Epithelial cell of esophagus (primary cell): ENCODE data around the gene SYT2.
"Not testable (repeated sequence)": the region's sequence is repeated elsewhere in the genome, so short reads cannot be mapped to it uniquely, and the experiment has no call there.

Experiments used
- DNase-seq: peaks from one replicate; pipeline ENCODE4 v3.0.0; 2010; ENCODE audit warnings: low read depth
- H3K4me3 ChIP-seq: 2 replicates; pipeline ENCODE4 v1.5.1; 2011; ENCODE audit warnings: mild to moderate bottlenecking, low read length, control low read depth
- TF ChIP-seq, protein P1 (sequence below): IDR thresholded peaks from 2 replicates; pipeline ENCODE4 v1.5.1; 2011; ENCODE audit warnings: low read depth, mild to moderate bottlenecking, low read length, control low read depth, inconsistent platforms; ENCODE audit not compliant: insufficient read depth; ENCODE audit errors: missing control alignments

The SYT2 gene

GRCh38 chr1:202644219-202645096, 65.8 kb downstream of the SYT2 start:
- TF ChIP-seq, protein P1, sequence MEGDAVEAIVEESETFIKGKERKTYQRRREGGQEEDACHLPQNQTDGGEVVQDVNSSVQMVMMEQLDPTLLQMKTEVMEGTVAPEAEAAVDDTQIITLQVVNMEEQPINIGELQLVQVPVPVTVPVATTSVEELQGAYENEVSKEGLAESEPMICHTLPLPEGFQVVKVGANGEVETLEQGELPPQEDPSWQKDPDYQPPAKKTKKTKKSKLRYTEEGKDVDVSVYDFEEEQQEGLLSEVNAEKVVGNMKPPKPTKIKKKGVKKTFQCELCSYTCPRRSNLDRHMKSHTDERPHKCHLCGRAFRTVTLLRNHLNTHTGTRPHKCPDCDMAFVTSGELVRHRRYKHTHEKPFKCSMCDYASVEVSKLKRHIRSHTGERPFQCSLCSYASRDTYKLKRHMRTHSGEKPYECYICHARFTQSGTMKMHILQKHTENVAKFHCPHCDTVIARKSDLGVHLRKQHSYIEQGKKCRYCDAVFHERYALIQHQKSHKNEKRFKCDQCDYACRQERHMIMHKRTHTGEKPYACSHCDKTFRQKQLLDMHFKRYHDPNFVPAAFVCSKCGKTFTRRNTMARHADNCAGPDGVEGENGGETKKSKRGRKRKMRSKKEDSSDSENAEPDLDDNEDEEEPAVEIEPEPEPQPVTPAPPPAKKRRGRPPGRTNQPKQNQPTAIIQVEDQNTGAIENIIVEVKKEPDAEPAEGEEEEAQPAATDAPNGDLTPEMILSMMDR: no peak
- no peak overlapping the region for H3K4me3 ChIP-seq
- DNase-seq: no peak

DNA sequence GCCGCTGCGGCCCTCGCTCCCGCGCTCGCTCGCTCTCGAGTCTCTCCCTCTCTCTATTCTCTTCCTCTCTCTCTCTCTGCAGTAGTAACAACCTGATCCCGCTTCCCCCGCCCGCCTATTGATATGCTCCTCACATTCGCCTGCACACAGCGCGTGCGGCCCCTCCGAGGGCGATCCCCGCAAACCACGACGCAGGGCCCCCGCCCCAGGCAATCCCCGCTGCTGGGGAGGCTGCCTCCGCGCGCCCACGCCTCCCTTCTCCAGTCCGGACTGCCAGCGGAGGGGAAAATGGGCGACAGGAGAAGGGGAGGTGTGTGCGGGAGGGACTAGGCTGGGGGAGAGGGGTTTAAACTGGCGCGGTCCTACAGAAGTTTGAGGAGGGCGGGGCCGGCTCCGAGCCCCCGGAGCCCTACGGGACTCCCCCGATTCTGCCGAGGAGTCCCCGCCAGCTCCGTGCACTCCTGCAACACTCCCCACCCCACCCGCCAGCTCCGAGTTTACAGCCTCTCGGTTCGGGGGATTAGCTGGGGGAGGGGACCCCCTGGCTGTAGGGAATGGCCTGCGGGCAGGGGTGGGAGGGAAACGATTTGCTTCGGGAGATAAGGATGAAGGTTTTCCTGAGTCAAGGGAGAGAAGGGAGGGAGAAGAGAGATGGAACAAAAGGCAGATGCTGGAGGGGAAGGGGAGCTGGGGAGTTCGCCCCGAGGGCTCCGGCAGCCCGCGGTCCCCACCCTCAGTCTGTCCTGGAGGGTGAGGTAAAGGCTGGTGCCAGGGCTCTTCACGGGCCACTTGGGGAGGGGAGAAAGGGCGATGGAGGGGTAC, 66.6 kb downstream of the SYT2 start:
- H3K4me3 ChIP-seq: no peak overlapping the region

GRCh38 chr1:202642619-202643291, 67.5 kb downstream of the SYT2 start:
- H3K4me3 ChIP-seq: no peak overlapping the region
- TF ChIP-seq, protein P1: no peak
- no peak for DNase-seq

More for the DNA sequence above, 66.6 kb downstream of the SYT2 start:
- no peak for DNase-seq
- TF ChIP-seq, protein P1: no peak

- DNase-seq: no peak
- TF ChIP-seq, protein P1: no peak
- H3K4me3 ChIP-seq: no peak overlapping the region
Measured at GRCh38 chr1:202642212-202642611, 68.0 kb downstream of the SYT2 start.

GRCh38 chr1:202639500-202639899, 70.8 kb downstream of the SYT2 start:
- H3K4me3 ChIP-seq: no peak overlapping the region
- DNase-seq: no peak
- TF ChIP-seq, protein P1: no peak

DNA sequence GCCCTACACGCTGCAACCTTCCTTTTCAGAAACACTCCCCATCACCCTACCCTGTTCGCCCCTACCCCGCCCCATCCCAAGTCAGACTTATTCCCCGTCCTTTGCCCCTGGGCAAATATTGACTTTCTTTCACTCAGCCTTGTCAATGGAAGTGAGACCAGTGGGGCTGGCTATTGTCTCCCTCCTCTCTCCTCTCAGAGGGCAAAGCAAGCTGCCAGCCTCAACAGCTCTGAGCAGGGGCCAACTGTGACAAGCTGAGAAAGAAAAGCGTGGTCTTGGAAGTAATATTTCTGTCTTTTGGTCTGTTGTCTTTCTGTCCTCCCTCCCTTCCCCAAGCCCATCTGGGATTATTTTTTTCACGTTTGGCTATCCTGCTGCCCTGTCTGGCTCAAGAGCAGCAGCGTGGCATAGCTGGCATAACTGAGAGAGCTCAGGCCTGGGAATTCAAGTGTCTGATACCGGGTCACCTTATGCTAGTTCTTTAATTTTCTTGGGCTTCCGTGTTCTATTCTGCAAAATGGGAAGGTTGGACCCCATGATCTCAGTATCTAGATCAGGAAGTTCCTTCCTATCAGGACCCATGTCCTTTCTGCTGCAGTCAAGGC, 71.5 kb downstream of the SYT2 start:
- DNase-seq, H3K4me3 ChIP-seq: not testable (repeated sequence)
